Small intestine (tissue), 7 donors: Measurements from ENCODE around the gene MYOM3. TPM values are rescaled to one million over a fixed set of nuclear protein-coding genes. Genes with fewer than 3 reads are reported as not detected.
"Not testable (repeated sequence)": the region's sequence is repeated elsewhere in the genome, so short reads cannot be mapped to it uniquely, and the experiment has no call there.

Experiments
- DNase-seq, 2 donors: peaks; one replicate each; pipeline versions ENCODE4 v3.0.0 to v3.0.0-alpha.2; 2013
- FAIRE-seq: peaks from 2 replicates; lab custom pipeline; 2012; peaks lifted over from hg19 to GRCh38; lab: Jason Lieb, UNC
- H3K27ac ChIP-seq, 3 donors: one replicate each; pipeline ENCODE4 v1.5.1; 2013; ENCODE audit warnings: low read length in 2 of 3, mild to moderate bottlenecking in 2 of 3, control low read depth in 1 of 3, inconsistent platforms in 1 of 3, low read depth in 1 of 3, moderate library complexity in 1 of 3
- H3K27me3 ChIP-seq, 3 donors: one replicate each; pipeline ENCODE4 v1.6.1; 2013; ENCODE audit warnings: low read length in 3 of 3, inconsistent platforms in 1 of 3; ENCODE audit not compliant: control insufficient read depth in 3 of 3, insufficient read depth in 3 of 3
- H3K36me3 ChIP-seq, 3 donors: one replicate each; pipeline ENCODE4 v1.6.1; 2013; ENCODE audit warnings: low read length in 3 of 3, inconsistent platforms in 1 of 3, low read depth in 1 of 3, mild to moderate bottlenecking in 1 of 3, moderate library complexity in 1 of 3; ENCODE audit not compliant: control insufficient read depth in 3 of 3, insufficient read depth in 2 of 3
- H3K4me1 ChIP-seq, 3 donors: one replicate each; pipeline ENCODE4 v1.6.1; 2013; ENCODE audit warnings: low read length in 2 of 3, inconsistent platforms in 1 of 3, low read depth in 1 of 3, mild to moderate bottlenecking in 1 of 3, moderate library complexity in 1 of 3; ENCODE audit not compliant: control insufficient read depth in 3 of 3, insufficient read depth in 2 of 3
- H3K4me3 ChIP-seq, 3 donors: one replicate each; pipeline ENCODE4 v1.5.1; 2013; ENCODE audit warnings: low read length in 3 of 3, control low read depth in 1 of 3, inconsistent platforms in 1 of 3, low read depth in 1 of 3, mild to moderate bottlenecking in 1 of 3, moderate library complexity in 1 of 3
- H3K9me3 ChIP-seq, 2 donors: one replicate each; pipeline ENCODE4 v1.6.1; 2013; ENCODE audit warnings: low read depth in 1 of 2, low read length in 1 of 2; ENCODE audit not compliant: control insufficient read depth in 2 of 2, insufficient read depth in 1 of 2
- WGBS, 3 donors: extraction: QIAGEN DNeasy Blood & Tissue Kit; methylation state at CpG; one replicate each; pipeline ENCODE4 v1.1.7; 2013; 5-methylcytosine and 5-hydroxymethylcytosine counted together
- polyA plus RNA-seq, 4 donors: library from polyadenylated mRNA; stranded (reverse) in 3 of 4; unstranded in 1 of 4; fragments of 200-250 nt in 3 of 4; fragments of 120-200 nt in 1 of 4; gene quantifications; one replicate each; pipeline versions ENCODE4 v1.2.1 to v1.2.3, GENCODE V29; 2013
- donor health status: healthy with polysubstance abuse.
- donor health status: control.
- donor health status: control.
- donor health status: Bipolar disorder and iron deficiency.
- donor health status: healthy.

MYOM3 gene
- polyA plus RNA-seq, 4 donors = 1.7 to 84.8 (median 5.7) TPM

- 46 to 70% (median 64%) methylated on average over 4 of the region's 4 CpGs for WGBS, 3 donors
- H3K4me3 ChIP-seq, FAIRE-seq, H3K36me3 ChIP-seq, DNase-seq, H3K9me3 ChIP-seq, H3K27me3 ChIP-seq, H3K27ac ChIP-seq: not testable (repeated sequence)
- peaks cover 0 to 12% (median 5%) of the 10 kb centered on the region in 3 donors for H3K4me1 ChIP-seq
Observed at GRCh38 chr1:24048894-24049293, 63.0 kb downstream of the MYOM3 start.

- no peaks in the 10 kb centered on the region for H3K9me3 ChIP-seq
- peaks cover 0 to 12% (median 5%) of the 10 kb centered on the region in 3 donors for H3K4me1 ChIP-seq
- H3K27me3 ChIP-seq = no peaks in the 10 kb centered on the region
- 24 to 62% (median 51%) methylated on average over 6 of the region's 6 CpGs for WGBS, 3 donors
- no peaks in the 10 kb centered on the region for H3K36me3 ChIP-seq
- no peak overlapping the region for H3K27ac ChIP-seq
- H3K4me3 ChIP-seq = no peak overlapping the region
- DNase-seq = peak; percentile 42 to 81
- FAIRE-seq = no peak
Observed at GRCh38 chr1:24048205-24048869, 63.6 kb downstream of the MYOM3 start.

- Histone ChIP-seq H3K4me1 (peaks cover 0 to 12% (median 5%) of the 10 kb centered on the region in 3 donors), H3K36me3 (no peaks in the 10 kb centered on the region), H3K27ac (no peak overlapping the region), H3K9me3 (no peaks in the 10 kb centered on the region), H3K27me3 (no peaks in the 10 kb centered on the region), H3K4me3 (no peak overlapping the region)
- 10 to 44% (median 20%) methylated on average over 3 of the region's 3 CpGs for WGBS, 3 donors
- FAIRE-seq (no peak), DNase-seq (peak in 1 of 2 donors; percentile 78)
Observed at GRCh38 chr1:24047110-24047477, 64.8 kb downstream of the MYOM3 start.

- H3K4me1 ChIP-seq = peaks cover 0 to 12% (median 5%) of the 10 kb centered on the region in 3 donors
- no peak for FAIRE-seq
- WGBS, 3 donors = 14 to 44% (median 35%) methylated on average over 2 of the region's 2 CpGs
- DNase-seq = peak; percentile 23 to 80
- H3K36me3 ChIP-seq = no peaks in the 10 kb centered on the region
- no peaks in the 10 kb centered on the region for H3K27me3 ChIP-seq
- no peaks in the 10 kb centered on the region for H3K9me3 ChIP-seq
- no peak overlapping the region for H3K4me3 ChIP-seq
- peak overlapping the region in 1 of 3 donors; percentile 45 for H3K27ac ChIP-seq
Observed at GRCh38 chr1:24045771-24046170, 66.2 kb downstream of the MYOM3 start.

GRCh38 chr1:24044672-24045071, 67.3 kb downstream of the MYOM3 start:
- 82 to 90% (median 85%) methylated on average over 5 of the region's 5 CpGs for WGBS, 3 donors
- not testable (repeated sequence) for H3K27ac ChIP-seq, H3K9me3 ChIP-seq, H3K27me3 ChIP-seq, H3K36me3 ChIP-seq, H3K4me3 ChIP-seq, FAIRE-seq, DNase-seq
- peaks cover 0 to 12% (median 5%) of the 10 kb centered on the region in 3 donors for H3K4me1 ChIP-seq

GRCh38 chr1:24043345-24044032, 68.4 kb downstream of the MYOM3 start:
- WGBS, 3 donors = 65 to 89% (median 88%) methylated on average over 1 of the region's 1 CpG
- FAIRE-seq = no peak

GRCh38 chr1:24042315-24042714, 69.6 kb downstream of the MYOM3 start:
- FAIRE-seq = no peak
- Histone ChIP-seq H3K27ac (no peak overlapping the region), H3K27me3 (no peaks in the 10 kb centered on the region), H3K9me3 (no peaks in the 10 kb centered on the region), H3K4me1 (peaks cover 0 to 12% (median 5%) of the 10 kb centered on the region in 3 donors), H3K4me3 (no peak overlapping the region), H3K36me3 (no peaks in the 10 kb centered on the region)
- WGBS, 3 donors = 73 to 87% (median 82%) methylated on average over 4 of the region's 4 CpGs
- no peak for DNase-seq

More at GRCh38 chr1:24043345-24044032, 68.4 kb downstream of the MYOM3 start:
- Histone ChIP-seq H3K27ac (no peak overlapping the region), H3K36me3 (no peaks in the 10 kb centered on the region), H3K27me3 (no peaks in the 10 kb centered on the region), H3K4me3 (no peak overlapping the region), H3K4me1 (peaks cover 0 to 12% (median 5%) of the 10 kb centered on the region in 3 donors), H3K9me3 (no peaks in the 10 kb centered on the region)
- DNase-seq = no peak

- DNase-seq = no peak
- FAIRE-seq = no peak
- H3K4me1 ChIP-seq = no peaks in the 10 kb centered on the region
- no peak overlapping the region for H3K27ac ChIP-seq
- no peaks in the 10 kb centered on the region for H3K9me3 ChIP-seq
- 83 to 93% (median 87%) methylated on average over 5 of the region's 5 CpGs for WGBS, 3 donors
- no peaks in the 10 kb centered on the region for H3K27me3 ChIP-seq
- no peak overlapping the region for H3K4me3 ChIP-seq
- H3K36me3 ChIP-seq = no peaks in the 10 kb centered on the region
Observed at GRCh38 chr1:24036088-24036487, 75.8 kb downstream of the MYOM3 start.
